PFSK-1 (cell line): Measurements from ENCODE around the gene SLC4A3.

Source experiments
- POLR2AphosphoS5 ChIP-seq: IDR thresholded peaks from 2 replicates; pipeline ENCODE4 v1.6.1; 2012; ENCODE audit warnings: low read depth, mild to moderate bottlenecking, control low read depth, low read length, moderate library complexity
- TF ChIP-seq, protein P1 (sequence below), 2 experiments: IDR thresholded peaks; 2 replicates each; pipeline versions ENCODE4 v1.6.1 to v1.8.0; 2011 to 2012; ENCODE audit warnings: low read depth in 2 of 2, low read length in 2 of 2, control low read depth in 1 of 2, inconsistent platforms in 1 of 2, mild to moderate bottlenecking in 1 of 2, moderate library complexity in 1 of 2; ENCODE audit not compliant: insufficient read depth in 1 of 2

DNA sequence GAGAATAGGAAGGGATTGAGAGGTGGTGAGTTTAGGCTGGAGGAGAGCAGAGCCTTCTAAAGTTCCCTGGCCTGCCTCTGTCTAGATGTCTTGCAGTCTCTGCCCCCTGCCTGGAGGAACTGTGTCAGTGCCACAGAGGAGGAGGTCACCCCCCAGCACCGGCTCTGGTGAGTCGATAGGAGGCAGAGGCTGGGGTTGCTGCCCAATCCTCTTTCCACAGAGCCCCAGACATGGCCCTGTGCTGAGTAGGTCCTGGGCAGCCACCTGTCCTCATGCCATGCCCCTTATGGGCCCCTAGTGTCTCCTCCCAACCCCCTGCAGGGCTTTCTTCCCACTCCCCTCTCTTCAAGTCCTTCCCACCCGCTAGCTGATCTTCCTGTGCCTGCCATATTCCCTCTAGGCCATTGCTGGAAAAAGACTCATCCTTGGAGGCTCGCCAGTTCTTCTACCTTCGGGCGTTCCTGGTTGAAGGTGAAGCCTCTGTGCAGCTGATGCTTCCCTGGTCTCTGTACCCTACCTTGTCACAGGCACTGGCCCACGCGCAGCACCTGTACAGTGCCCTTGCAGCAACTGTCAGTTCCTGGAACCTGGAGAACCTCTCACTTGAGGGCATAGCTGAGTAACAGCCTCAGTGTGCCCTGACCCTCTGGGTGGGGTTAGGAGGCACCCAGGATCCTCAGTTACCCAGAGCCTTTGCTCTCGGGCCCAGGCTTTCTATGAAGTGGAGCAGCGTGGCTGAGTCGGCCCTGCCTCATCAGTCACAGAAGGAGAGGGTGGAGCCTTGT is 13.2 kb upstream of the SLC4A3 start:
- TF ChIP-seq POLR2AphosphoS5: no peak
- TF ChIP-seq, protein P1, sequence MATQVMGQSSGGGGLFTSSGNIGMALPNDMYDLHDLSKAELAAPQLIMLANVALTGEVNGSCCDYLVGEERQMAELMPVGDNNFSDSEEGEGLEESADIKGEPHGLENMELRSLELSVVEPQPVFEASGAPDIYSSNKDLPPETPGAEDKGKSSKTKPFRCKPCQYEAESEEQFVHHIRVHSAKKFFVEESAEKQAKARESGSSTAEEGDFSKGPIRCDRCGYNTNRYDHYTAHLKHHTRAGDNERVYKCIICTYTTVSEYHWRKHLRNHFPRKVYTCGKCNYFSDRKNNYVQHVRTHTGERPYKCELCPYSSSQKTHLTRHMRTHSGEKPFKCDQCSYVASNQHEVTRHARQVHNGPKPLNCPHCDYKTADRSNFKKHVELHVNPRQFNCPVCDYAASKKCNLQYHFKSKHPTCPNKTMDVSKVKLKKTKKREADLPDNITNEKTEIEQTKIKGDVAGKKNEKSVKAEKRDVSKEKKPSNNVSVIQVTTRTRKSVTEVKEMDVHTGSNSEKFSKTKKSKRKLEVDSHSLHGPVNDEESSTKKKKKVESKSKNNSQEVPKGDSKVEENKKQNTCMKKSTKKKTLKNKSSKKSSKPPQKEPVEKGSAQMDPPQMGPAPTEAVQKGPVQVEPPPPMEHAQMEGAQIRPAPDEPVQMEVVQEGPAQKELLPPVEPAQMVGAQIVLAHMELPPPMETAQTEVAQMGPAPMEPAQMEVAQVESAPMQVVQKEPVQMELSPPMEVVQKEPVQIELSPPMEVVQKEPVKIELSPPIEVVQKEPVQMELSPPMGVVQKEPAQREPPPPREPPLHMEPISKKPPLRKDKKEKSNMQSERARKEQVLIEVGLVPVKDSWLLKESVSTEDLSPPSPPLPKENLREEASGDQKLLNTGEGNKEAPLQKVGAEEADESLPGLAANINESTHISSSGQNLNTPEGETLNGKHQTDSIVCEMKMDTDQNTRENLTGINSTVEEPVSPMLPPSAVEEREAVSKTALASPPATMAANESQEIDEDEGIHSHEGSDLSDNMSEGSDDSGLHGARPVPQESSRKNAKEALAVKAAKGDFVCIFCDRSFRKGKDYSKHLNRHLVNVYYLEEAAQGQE (IDR thresholded peaks at IDR 0.05; ENCODE audit: insufficient read depth in 1 of 2, low read depth in 2 of 2, low read length in 2 of 2): no peak
